HEK293T (cell line): Measurements from ENCODE around the gene PRPS2.

Source experiments
- CTCF ChIA-PET: fragments of 350-600 bp; formaldehyde crosslinking; extraction: SDS; loops from one replicate; lab custom pipeline; 2021; ENCODE audit warnings: antibody characterized with exemption, inconsistent platforms; lab: Yijun Ruan, JAX
- POLR2A ChIA-PET: fragments of 350-600 bp; formaldehyde crosslinking; extraction: SDS; loops from one replicate; lab custom pipeline; 2020; ENCODE audit warnings: antibody characterized with exemption, inconsistent platforms; lab: Yijun Ruan, JAX
- DNase-seq: peaks from one replicate; pipeline ENCODE4 v3.0.0; 2012; ENCODE audit warnings: mixed read lengths; ENCODE audit errors: extremely low spot score
- ARNT ChIP-seq: fragments of 450-650 bp; IDR thresholded peaks from 2 replicates; pipeline ENCODE4 v1.6.1; 2017; ENCODE audit warnings: mild to moderate bottlenecking
- BHLHE40 ChIP-seq: fragments of 450-650 bp; IDR thresholded peaks from 2 replicates; pipeline ENCODE4 v1.6.1; 2016; ENCODE audit warnings: mild to moderate bottlenecking, moderate library complexity, borderline replicate concordance
- CTBP1 ChIP-seq: fragments of 450-650 bp; IDR thresholded peaks from 2 replicates; pipeline ENCODE4 v1.6.1; 2016; ENCODE audit warnings: borderline replicate concordance
- ELF4 ChIP-seq: fragments of 450-650 bp; IDR thresholded peaks from 2 replicates; pipeline ENCODE4 v1.6.1; 2017; ENCODE audit warnings: antibody characterized with exemption
- FOXA1 ChIP-seq: fragments of 450-650 bp; IDR thresholded peaks from 2 replicates; pipeline ENCODE4 v1.6.1; 2016; ENCODE audit warnings: mild to moderate bottlenecking
- FOXK2 ChIP-seq: fragments of 450-650 bp; IDR thresholded peaks from 2 replicates; pipeline ENCODE4 v1.6.1; 2016; ENCODE audit warnings: mild to moderate bottlenecking
- FOXM1 ChIP-seq: fragments of 450-650 bp; IDR thresholded peaks from 2 replicates; pipeline ENCODE4 v1.6.1; 2017; ENCODE audit warnings: mild to moderate bottlenecking, borderline replicate concordance
- HDGF ChIP-seq: fragments of 450-650 bp; IDR thresholded peaks from 2 replicates; pipeline ENCODE4 v1.6.1; 2017; ENCODE audit warnings: antibody characterized with exemption, borderline replicate concordance
- L3MBTL2 ChIP-seq: fragments of 450-650 bp; conservative IDR thresholded peaks from 2 replicates; pipeline ENCODE4 v1.6.1; 2016; ENCODE audit warnings: mild to moderate bottlenecking
- LEF1 ChIP-seq: fragments of 450-650 bp; IDR thresholded peaks from 2 replicates; pipeline ENCODE4 v1.6.1; 2017; ENCODE audit warnings: mild to moderate bottlenecking, borderline replicate concordance
- NFRKB ChIP-seq: fragments of 450-650 bp; IDR thresholded peaks from 2 replicates; pipeline ENCODE4 v1.6.1; 2016; ENCODE audit warnings: mild to moderate bottlenecking, moderate library complexity
- PKNOX1 ChIP-seq: fragments of 450-650 bp; IDR thresholded peaks from 2 replicates; pipeline ENCODE4 v1.6.1; 2016
- SP1 ChIP-seq: fragments of 450-650 bp; IDR thresholded peaks from 2 replicates; pipeline ENCODE4 v1.6.1; 2017
- SUZ12 ChIP-seq: fragments of 450-650 bp; IDR thresholded peaks from 2 replicates; pipeline ENCODE4 v1.6.1; 2016; ENCODE audit warnings: mild to moderate bottlenecking
- TARDBP ChIP-seq: fragments of 450-650 bp; IDR thresholded peaks from 2 replicates; pipeline ENCODE4 v1.6.1; 2016
- ZNF384 ChIP-seq: fragments of 450-650 bp; IDR thresholded peaks from 2 replicates; pipeline ENCODE4 v1.6.1; 2016

Gene PRPS2

GRCh38 chrX:12791257-12792228 lies at the start of gene PRPS2:
TSS of gene PRPS2 (plus strand) at chrX:12791412. CDS start at chrX:12791498, 86 bp downstream.
- POLR2A ChIA-PET, result interaction anchor here (0.6 to 0.8 kb wide), 3 partner anchors 9 to 13 kb away, joined by 3 to 4 read pairs (median 3); no protein-coding TSS in a partner anchor
- CTCF ChIA-PET, result interaction anchor here (1.1 to 1.3 kb wide), 2 partner anchors 20 to 22 kb away, joined by 4 to 8 read pairs; no protein-coding TSS in a partner anchor
- peak; percentile 72 for DNase-seq
- TF ChIP-seq NFRKB (no peak), SUZ12 (no peak), ZNF384 (no peak), BHLHE40 (no peak), L3MBTL2 (peak; percentile 90), CTBP1 (no peak), TARDBP (no peak), ARNT (no peak)

- CTCF ChIA-PET, result no interaction called here
- no peak for TF ChIP-seq BHLHE40
- no peak for TF ChIP-seq FOXA1
- no peak for TF ChIP-seq ARNT
- TF ChIP-seq LEF1, result no peak
- TF ChIP-seq ZNF384, result no peak
- no peak for TF ChIP-seq HDGF
- TF ChIP-seq ELF4, result no peak
- TF ChIP-seq SP1, result no peak
- TF ChIP-seq L3MBTL2, result no peak
- no peak for TF ChIP-seq FOXK2
- TF ChIP-seq FOXM1, result no peak
- TF ChIP-seq CTBP1, result no peak
- TF ChIP-seq NFRKB, result no peak
- TF ChIP-seq SUZ12, result no peak
- TF ChIP-seq TARDBP, result no peak
- no peak for TF ChIP-seq PKNOX1
- DNase-seq, result no peak
- POLR2A ChIA-PET, result no interaction called here
Measured at GRCh38 chrX:12741416-12741815, 49.8 kb upstream of the PRPS2 start.

- ChIA-PET CTCF (no interaction called here), POLR2A (no interaction called here)
- no peak for TF ChIP-seq HDGF
- TF ChIP-seq BHLHE40, result no peak
- TF ChIP-seq PKNOX1, result no peak
- TF ChIP-seq CTBP1, result no peak
- TF ChIP-seq FOXK2, result no peak
- no peak for DNase-seq
Measured at GRCh38 chrX:12747433-12747832, 43.8 kb upstream of the PRPS2 start.

GRCh38 chrX:12751887-12752286 lies 39.3 kb upstream of the PRPS2 start:
- POLR2A ChIA-PET, result no interaction called here
- TF ChIP-seq HDGF (no peak), CTBP1 (no peak), ZNF384 (no peak), BHLHE40 (no peak), SUZ12 (no peak), FOXK2 (no peak), L3MBTL2 (no peak), ELF4 (no peak), FOXM1 (no peak), ARNT (no peak), TARDBP (no peak)
- no peak for DNase-seq
- CTCF ChIA-PET, result no interaction called here

GRCh38 chrX:12753366-12753765 lies 37.8 kb upstream of the PRPS2 start:
- ChIA-PET CTCF (interaction anchor here (1.2 kb wide), 1 partner anchor 17 kb away, joined by 3 read pairs; no protein-coding TSS in a partner anchor), POLR2A (no interaction called here)
- DNase-seq, result no peak

More at GRCh38 chrX:12753366-12753765, 37.8 kb upstream of the PRPS2 start:
- no peak for TF ChIP-seq LEF1
- TF ChIP-seq L3MBTL2, result no peak
- no peak for TF ChIP-seq ARNT
- no peak for TF ChIP-seq HDGF
- no peak for TF ChIP-seq FOXM1
- no peak for TF ChIP-seq FOXK2
- no peak for TF ChIP-seq SP1
- no peak for TF ChIP-seq FOXA1
- TF ChIP-seq PKNOX1, result no peak
- no peak for TF ChIP-seq CTBP1
- no peak for TF ChIP-seq SUZ12
- no peak for TF ChIP-seq BHLHE40
- no peak for TF ChIP-seq ELF4
- TF ChIP-seq ZNF384, result no peak
- TF ChIP-seq NFRKB, result no peak
- no peak for TF ChIP-seq TARDBP
